Coronary artery (tissue), 2 donors: ENCODE data around the gene MGLL.

ENCODE experiments used
- DNase-seq: peaks from one replicate; pipeline ENCODE4 v3.0.0-alpha.2; 2017; ENCODE audit warnings: low spot score
- H3K27ac ChIP-seq, 2 donors: fragments of 200-600 bp; sonication (generic); one replicate each; pipeline ENCODE4 v1.5.1; 2016 to 2019
- H3K4me3 ChIP-seq: fragments of 200-600 bp; sonication (generic); 2 replicates; pipeline ENCODE4 v1.5.1; 2016; ENCODE audit warnings: mild to moderate bottlenecking, moderate library complexity
- TF ChIP-seq, protein P1 (sequence below): fragments of 200-600 bp; sonication (generic); IDR thresholded peaks from one replicate; pipeline ENCODE4 v1.5.1; 2019; ENCODE audit warnings: antibody characterized with exemption

Gene MGLL

DNA sequence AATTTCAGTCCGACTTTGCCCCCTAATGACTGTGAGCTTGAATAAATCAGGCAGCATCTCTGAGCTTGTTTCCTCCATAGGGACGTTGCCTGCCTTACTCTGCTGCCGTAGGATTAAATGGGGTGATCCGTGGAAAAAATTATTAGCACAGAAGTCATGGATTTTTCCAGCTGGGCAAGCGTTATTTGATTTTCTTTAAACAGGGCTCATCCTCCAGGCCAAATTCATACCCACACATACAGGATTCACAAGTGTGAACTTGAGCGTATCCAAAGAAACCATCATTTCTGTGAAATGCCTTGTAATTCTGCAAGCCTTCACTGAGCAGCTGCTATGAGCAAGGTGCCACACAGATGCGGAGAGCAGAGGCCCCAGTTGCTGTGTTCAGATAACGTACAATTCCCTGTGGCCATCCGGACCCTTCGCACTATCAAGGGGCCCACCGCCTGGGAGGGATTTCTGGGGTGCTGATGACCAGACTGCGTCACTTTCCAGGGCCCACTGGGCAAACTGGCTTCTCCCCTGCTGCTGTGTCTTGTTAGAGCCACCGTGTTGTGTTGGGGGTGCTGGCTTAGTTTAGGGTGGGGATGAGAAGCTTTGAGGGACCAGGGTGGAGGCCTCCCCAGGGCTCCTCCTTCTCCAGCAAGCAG lies 61.4 kb downstream of the MGLL start:
- no peak for DNase-seq

DNA sequence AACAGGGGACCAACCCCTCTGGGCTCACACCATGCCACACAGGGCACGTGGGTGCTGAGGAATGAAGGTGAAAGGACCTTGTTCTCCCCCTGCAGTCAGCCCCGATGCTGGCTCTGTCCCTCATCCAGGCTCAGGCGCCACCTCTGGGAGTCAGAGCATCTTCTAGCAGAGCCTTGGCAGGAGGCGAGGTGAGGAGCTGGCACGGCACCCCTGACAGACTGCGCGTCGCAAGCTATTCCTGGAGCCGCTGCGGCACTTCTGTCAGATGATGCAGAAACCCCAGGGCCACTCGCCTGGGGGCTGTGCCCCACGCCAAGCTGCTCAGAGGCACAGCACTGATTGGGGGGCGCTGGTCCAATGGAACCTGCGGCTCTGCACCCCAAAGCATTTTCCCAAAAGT lies 62.0 kb downstream of the MGLL start:
- DNase-seq = no peak

More for the DNA sequence above, 61.4 kb downstream of the MGLL start:
- Histone ChIP-seq H3K4me3 (peak overlapping the region; percentile 61), H3K27ac (peak overlapping the region; percentile 79 to 83)
- TF ChIP-seq, protein P1, sequence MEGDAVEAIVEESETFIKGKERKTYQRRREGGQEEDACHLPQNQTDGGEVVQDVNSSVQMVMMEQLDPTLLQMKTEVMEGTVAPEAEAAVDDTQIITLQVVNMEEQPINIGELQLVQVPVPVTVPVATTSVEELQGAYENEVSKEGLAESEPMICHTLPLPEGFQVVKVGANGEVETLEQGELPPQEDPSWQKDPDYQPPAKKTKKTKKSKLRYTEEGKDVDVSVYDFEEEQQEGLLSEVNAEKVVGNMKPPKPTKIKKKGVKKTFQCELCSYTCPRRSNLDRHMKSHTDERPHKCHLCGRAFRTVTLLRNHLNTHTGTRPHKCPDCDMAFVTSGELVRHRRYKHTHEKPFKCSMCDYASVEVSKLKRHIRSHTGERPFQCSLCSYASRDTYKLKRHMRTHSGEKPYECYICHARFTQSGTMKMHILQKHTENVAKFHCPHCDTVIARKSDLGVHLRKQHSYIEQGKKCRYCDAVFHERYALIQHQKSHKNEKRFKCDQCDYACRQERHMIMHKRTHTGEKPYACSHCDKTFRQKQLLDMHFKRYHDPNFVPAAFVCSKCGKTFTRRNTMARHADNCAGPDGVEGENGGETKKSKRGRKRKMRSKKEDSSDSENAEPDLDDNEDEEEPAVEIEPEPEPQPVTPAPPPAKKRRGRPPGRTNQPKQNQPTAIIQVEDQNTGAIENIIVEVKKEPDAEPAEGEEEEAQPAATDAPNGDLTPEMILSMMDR = no peak

DNA sequence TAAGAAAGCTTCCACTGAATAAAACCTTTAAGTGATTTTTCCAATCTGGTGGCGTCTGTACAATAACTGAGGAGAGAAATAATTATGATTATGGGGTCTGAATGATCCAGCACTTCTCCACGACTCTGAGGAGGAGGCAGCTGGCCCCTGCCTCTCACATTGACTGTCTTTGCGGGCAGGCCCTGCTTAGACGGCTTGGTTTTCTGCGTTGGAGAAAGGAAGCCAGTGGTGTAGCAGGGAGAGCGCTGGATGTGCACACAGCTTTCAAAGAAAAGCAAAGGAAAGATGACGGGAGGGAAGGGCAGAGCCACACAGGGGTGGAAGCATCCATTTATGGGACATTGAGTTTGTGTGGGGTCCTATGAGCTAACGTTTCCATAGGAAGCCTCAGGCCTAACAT lies 62.5 kb downstream of the MGLL start:
- H3K27ac ChIP-seq = no peak overlapping the region
- no peak for DNase-seq
- TF ChIP-seq, protein P1 = no peak
- no peak overlapping the region for H3K4me3 ChIP-seq

More for the DNA sequence above, 62.0 kb downstream of the MGLL start:
- Histone ChIP-seq H3K27ac (no peak overlapping the region), H3K4me3 (no peak overlapping the region)
- TF ChIP-seq, protein P1 = no peak

DNA sequence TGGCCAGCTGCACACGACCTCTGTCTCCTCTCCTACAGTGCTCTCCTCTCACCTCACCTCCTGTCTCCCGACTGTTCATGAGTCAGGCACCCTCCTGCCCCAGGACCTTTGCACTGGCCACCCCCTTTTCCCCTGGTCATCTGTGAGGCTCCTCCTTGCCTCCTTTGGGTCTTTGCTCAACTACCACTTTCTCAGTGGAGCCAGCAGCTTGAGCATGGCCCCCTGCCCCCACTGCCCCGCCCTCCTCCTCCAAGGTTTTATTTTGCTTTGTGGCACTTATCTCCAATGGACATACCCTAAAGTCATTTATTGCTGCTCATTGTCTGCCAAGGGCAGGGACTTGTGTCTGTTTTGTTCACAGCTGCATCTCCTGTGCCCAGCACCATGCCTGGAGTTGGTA lies 64.3 kb downstream of the MGLL start:
- no peak for DNase-seq
- Histone ChIP-seq H3K27ac (no peak overlapping the region), H3K4me3 (no peak overlapping the region)
- TF ChIP-seq, protein P1 = no peak

DNA sequence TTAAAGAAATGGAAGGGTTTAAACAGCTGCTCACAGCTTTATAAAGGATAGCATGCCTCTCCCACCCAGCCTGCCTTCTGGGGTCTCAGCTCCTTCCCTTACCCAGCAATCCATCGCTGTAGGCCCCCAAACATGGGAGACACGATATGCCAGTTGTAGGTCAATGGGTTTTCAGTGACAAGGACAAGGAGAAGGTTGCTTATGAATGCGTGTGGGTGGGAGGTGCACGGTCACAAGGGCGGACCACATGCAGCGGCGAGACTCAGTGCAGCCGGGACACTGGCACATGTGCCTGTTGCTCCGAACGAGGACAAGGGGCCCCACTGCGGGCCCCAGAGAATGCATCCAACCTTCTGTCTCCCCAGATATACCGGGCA lies 67.0 kb downstream of the MGLL start:
- TF ChIP-seq, protein P1 = no peak
- no peak overlapping the region for H3K4me3 ChIP-seq
- no peak for DNase-seq

DNA sequence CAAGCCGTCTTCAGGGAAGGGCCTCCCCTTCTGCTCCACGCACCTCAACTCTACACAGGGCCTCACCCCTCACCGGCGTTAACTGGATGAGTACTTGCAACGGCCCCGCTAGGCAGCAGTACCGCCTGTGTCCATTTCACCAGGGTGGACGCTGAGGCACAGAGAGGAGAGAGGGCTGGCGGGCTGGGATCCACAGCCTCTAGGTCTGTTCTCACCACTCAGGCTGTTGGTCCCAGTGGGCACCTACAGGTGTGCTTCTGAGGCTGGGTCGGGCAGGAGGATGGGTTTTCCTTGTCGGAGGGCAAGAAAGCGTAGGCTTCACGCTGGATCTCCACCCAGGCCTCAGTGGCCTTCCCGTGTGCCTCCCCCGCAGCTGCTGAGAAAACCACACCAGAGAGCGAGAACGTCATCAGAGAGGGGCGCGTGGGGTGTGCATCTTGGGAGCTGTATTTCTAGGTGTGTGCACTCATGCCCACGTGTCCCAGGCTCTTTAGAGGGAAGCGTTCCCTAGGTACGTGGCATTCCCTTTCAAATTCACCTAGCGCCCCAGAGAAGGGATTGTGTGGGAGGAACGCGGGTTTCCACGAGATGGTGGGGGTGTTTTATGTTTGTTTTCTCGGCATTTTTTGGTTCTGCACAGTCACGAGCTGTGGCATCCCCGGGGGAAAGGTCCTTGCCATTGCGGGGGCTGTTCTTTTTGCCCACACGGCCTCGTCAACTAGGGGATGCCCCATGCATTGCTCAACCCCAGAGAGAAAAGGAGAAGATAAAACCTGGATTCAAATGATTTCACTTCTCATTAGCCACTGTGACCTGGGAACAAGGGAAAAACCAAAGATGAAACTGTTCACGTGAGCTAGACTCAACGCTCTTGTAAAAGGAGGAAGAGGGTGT lies 67.7 kb downstream of the MGLL start:
- no peak overlapping the region for H3K4me3 ChIP-seq
- DNase-seq = no peak
- TF ChIP-seq, protein P1 = no peak
- no peak overlapping the region for H3K27ac ChIP-seq

More for the DNA sequence above, 67.0 kb downstream of the MGLL start:
- H3K27ac ChIP-seq = no peak overlapping the region
